Raji (cell line): ENCODE measurements around the gene LPCAT3.

Source experiments
- POLR2A ChIP-seq: IDR thresholded peaks from 2 replicates; pipeline ENCODE4 v1.6.1; 2011; ENCODE audit warnings: low read depth, low read length, control low read depth; ENCODE audit not compliant: insufficient read depth

Gene LPCAT3

DNA sequence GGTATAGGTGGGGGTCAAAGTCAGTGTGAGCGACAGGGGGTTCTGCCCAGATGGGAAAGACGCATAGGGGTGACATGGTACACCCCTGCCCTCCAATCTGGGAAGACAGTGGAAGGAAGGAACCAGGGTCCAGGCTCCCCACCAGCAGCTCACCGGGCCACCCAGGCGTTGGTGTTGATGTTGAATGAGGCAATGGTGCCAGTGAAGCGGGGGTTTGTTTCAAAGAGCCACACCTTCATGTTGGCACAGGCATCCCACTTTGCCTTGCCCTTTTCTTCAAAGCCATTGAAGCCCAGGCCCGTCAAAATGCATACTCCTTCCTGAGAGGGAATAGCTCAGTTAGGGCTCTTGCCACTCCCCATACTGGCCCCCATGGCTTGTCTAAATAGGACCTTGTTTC is 40.1 kb downstream of the LPCAT3 start:
- 0 out of 2 replicates have a peak, but pooled peaks have one; percentile 15 for TF ChIP-seq POLR2A

- no peak for TF ChIP-seq POLR2A
Observed at GRCh38 chr12:6977653-6978052, 40.6 kb downstream of the LPCAT3 start.

GRCh38 chr12:6975297-6976032 is 42.8 kb downstream of the LPCAT3 start:
- TF ChIP-seq POLR2A, result no peak

DNA sequence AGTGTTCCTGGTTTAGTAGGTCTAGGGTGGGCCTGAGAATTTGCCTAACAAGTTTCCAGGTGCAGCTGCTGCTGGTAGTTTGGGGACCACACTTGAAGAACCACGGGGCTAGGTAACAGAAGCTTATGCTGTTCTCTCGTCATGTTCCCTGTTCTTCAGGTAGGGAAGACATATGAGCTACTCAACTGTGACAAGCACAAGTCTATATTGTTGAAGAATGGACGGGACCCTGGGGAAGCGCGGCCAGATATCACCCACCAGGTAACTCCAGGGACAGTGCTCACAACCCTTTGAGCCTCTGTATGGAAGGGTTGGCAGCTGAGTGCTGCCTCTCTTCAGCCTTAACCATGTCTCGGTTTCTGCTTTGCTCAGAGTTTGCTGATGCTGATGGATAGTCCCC is 44.1 kb downstream of the LPCAT3 start:
- 0 out of 2 replicates have a peak, but pooled peaks have one; percentile 18 for TF ChIP-seq POLR2A

GRCh38 chr12:6970096-6970527 is 48.2 kb downstream of the LPCAT3 start:
- TF ChIP-seq POLR2A, result no peak

DNA sequence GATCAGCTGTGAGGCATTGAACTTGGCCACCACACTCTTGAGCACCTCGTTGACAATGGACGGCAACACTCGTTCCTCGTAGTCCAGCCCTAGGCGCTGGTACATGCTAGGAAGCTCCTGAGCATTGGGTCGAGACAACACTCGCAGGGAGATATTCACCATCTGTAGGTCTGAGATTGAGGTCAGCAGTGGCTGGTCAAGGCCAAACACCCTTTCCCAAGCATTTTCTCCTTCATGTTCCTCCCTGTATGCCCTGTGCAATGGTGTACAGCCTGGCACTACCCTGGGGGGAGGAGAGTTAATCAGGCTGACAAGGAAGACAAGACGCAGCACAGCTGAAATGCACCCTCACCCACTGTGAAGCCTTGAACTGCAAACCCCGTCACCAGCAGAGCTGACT is 49.9 kb downstream of the LPCAT3 start:
- no peak for TF ChIP-seq POLR2A

DNA sequence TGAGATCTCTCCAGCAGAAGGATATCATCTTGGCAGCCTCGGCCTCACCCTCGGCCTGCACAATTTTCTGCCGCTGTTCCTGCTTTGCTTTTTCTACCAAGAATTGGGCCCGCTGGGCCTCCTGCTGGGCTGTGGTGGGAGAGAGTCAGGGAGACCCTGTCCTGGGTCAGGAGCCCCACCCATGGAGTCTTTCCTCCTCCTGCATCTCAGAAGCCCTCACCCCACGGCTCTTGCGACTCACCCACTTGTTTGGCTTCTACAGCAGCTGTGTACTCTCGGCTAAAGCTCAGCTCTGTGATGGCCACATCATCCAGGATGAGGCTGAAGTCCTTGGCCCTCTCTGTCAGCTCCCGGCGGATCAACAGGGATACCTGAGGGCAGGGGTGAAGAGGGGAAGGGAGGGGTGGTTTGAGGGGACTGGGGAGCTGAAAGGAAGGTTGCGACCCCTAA is 50.6 kb downstream of the LPCAT3 start:
- TF ChIP-seq POLR2A, result no peak

GRCh38 chr12:6966351-6966750 is 51.9 kb downstream of the LPCAT3 start:
- TF ChIP-seq POLR2A, result no peak

DNA sequence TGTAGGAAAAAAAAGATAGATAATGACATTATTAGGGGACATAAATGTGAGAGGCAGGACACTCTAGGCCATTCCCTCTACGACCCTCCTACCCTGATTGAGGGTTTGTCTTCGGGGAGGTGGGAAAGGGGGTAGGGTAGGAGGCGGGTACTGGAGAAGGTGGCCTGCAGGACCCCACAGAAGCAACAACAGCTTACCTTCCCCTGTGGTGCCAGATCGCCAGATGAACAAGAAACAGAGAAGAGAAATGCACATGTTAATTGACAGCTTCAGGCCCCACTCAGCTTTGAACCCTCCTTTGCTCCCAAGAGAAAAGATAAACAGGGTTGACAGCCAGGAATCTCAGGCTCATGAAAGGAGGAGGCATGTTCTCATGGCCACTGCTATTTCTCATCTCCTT is 52.6 kb downstream of the LPCAT3 start:
- no peak for TF ChIP-seq POLR2A

GRCh38 chr12:6965026-6965661 is 53.1 kb downstream of the LPCAT3 start:
- peak; percentile 24; the same call in 1 of the 2 replicates for TF ChIP-seq POLR2A

- no peak for TF ChIP-seq POLR2A
Observed at GRCh38 chr12:6964605-6965025, 53.7 kb downstream of the LPCAT3 start.

DNA sequence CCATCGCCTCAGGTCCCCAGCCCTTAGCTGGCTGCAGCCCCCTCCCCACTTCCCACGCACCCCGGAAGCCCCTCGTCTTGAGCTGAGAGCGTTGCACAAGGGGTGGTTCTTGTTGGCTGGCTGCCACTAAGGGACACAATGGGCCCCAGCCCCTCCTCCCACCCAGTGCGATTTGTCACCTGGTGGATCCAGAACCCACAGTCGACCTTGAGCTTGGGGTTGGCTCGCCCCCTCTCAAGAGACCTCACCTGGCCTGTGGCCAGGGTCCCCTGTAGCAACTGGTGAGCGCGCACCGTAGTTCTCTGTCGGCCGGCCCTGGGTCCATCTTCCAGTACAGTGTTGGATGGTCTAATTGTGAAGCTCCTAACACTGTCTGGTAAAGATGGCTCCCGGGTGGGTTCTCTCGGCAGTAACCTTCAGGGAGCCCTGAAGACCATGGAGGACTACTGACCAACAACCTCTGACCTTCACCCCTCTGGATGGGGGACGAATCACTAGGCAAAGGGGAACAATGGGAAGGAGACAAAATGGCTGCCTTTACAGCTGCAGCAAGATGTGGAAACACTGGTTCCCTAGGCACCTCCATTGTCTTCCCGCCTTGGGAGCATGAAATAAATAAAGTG is 54.4 kb downstream of the LPCAT3 start:
- no peak for TF ChIP-seq POLR2A

DNA sequence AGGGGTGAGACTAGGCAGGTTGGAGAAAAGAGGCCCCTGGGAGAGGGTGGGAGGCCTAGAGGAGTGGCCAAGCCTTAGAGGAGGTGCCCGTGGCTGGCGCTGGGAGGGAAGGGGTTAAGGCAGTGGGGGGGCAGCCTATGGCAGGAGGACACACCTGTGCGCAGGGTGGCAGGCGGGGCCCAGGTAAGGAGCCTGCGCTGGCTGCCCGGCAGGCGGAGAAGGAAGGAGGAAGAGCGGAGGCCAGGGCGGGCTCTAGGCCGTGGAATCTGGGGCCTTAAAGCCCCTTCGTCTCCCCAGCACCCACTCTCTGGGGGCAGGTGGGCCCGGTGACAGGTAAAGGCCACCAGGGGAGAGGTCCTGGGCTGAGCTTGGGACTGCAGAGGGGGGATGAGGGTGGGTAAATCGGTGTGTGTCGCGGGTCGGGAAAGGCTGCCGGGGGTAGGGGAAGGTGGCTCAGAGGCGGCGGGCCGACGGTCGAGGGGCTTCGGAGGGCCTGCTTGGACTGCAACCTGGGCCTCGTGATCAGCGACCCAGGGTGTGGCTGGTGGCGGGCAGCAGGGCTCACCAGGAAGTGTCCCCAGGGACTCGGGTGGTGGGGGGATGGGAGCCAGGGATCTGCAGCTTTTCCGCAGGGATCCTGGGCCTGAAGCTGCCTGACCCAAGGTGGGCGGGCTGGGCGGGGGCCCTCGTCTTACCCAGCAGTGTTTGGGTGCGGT is 55.1 kb downstream of the LPCAT3 start:
- no peak for TF ChIP-seq POLR2A

DNA sequence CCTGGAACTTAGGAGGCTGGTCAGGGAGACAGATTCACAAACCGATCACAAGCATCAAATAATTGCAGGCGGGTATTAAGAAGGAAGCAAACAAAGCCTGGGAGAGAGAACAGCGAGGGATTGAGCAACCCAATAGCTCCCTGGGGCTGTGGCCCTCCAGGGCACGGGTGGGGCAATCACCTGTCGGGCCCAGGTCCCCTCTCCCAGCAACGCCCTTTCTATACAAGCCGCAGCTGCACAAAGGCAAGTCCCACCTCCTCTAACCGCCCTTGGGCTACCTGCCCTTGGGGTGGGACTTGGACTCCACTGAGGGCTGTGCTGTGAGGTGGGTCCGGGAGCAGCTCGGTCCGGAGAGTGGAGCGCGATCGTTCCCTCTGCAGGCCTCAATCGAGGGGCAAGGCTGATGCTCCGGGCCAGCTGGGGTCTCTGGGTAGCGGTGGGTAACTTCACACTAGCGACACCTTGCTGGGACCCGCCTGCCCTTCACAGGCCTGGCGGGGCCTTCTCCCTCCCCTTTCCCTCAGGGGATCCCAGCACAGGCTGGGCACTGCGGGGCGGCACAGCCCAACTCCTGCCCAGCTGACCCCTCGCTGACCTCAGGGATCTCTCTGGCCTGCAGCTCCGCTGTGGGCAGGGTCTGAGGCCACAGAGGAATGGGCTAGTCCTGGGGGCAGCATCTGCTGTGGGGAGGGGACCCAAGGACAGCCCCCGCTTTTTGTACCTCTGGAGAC is 55.8 kb downstream of the LPCAT3 start:
- no peak for TF ChIP-seq POLR2A

DNA sequence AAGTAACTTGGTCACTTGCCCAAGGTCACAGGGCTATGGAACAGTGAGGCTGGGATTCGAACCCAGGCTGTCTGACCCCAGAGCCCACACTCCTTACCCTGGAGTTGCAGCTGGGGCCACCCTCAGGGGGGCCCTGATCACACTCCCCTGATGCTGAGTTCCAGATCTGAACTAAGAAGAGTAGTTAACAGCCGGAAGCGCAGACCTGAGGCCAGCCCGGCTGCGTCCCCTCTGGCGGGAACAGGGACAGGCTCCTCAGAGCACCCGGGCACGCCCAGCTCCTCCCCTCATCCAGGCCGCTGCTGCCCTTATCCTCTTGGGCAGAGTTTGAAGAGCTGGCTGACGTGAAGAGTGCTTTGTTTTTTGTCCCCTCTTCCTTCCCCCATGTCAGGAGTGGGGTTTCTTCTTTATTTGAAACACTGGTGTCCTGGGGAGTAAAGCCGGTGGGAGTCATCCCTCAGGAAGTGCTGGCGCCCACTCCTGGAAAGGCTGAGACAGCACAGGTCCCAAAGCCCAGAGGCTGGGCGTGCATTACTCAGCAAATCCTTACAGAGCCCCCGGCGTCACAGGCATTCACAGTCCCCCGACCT is 56.5 kb downstream of the LPCAT3 start:
- TF ChIP-seq POLR2A, result no peak

DNA sequence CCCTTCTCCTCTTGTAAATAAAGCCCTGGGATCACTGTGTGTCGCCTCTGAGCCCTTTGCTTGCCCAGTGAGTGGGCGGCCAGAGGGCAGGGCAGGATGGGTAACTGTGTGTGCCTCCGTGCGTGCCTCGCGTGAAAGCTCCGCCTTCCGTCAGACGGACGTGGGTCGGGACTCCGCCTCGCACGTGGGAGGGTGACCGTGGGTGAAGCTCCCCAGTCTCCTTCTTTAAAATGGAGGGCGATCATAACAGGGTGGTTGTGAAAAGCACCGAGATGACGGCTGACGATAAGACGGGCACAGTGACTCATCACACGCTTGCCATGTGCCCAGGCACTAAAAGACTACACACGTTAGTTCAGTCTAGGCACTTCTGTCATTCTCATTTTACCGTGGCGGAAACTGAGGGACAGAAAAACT is 57.0 kb downstream of the LPCAT3 start:
- no peak for TF ChIP-seq POLR2A
